Measurements from ENCODE around the gene PAGR1. TPM values are rescaled to one million over a fixed set of nuclear protein-coding genes. Genes with fewer than 3 reads are reported as not detected.
"Not testable (repeated sequence)": the region's sequence is repeated elsewhere in the genome, so short reads cannot be mapped to it uniquely, and the experiment has no call there.

Gene PAGR1
- polyA plus RNA-seq, 1 donor from 2014 or later: 86.8 TPM

DNA sequence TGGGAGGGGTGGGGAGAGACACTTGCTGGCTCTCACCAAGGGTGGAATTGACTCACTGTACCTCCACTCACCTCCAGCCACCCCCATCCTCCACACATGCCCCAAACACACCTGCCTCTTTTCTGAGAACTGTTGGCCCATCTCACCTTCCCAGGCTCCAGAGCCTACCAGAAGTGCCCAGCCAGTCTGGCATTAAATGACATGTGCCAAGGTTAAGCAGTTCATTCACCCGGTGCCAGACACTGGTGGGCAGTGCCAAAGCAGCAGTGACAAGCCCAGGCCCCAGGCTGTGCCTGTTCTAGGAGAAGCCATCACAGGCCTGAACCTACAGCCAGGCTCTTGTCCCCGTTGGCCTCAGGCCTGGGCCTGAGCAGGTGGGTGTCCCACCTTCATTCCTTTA lies 15.5 kb downstream of the PAGR1 start:
- H3K79me2 ChIP-seq (replicated peaks; ENCODE audit: insufficient read depth, low read length): no peaks in the 10 kb centered on the region

GRCh38 chr16:29833219-29833618 lies 17.3 kb downstream of the PAGR1 start:
- not testable (repeated sequence) for H3K4me3 ChIP-seq (ENCODE audit: low read length); H4K20me1 ChIP-seq (ENCODE audit: insufficient read depth); H3K79me2 ChIP-seq (replicated peaks; ENCODE audit: insufficient read depth, low read length); H3K9me2 ChIP-seq (ENCODE audit: insufficient read depth, low read length); H3F3A ChIP-seq (ENCODE audit: insufficient read depth, low read length, poor library complexity, severe bottlenecking); H2AFZ ChIP-seq (ENCODE audit: low read depth, low read length); H3K4me2 ChIP-seq (ENCODE audit: low read length); H3K27me3 ChIP-seq (ENCODE audit: insufficient read depth, low read depth, low read length); H3K9ac ChIP-seq (ENCODE audit: low read length); H3K36me3 ChIP-seq (ENCODE audit: insufficient read depth, low read length); H3K27ac ChIP-seq (ENCODE audit: low read length); H3K9me3 ChIP-seq (ENCODE audit: low read length)

More for the DNA sequence above, 15.5 kb downstream of the PAGR1 start:
- H3K36me3 ChIP-seq (ENCODE audit: insufficient read depth, low read length): no peaks in the 10 kb centered on the region
- no peaks in the 10 kb centered on the region for H3K9me3 ChIP-seq (ENCODE audit: low read length)
- no peaks in the 10 kb centered on the region for H4K20me1 ChIP-seq (ENCODE audit: insufficient read depth)
- H3K27ac ChIP-seq (ENCODE audit: low read length): no peak overlapping the region
- H2AFZ ChIP-seq (ENCODE audit: low read depth, low read length): no peak overlapping the region
- no peak overlapping the region for H3K4me2 ChIP-seq (ENCODE audit: low read length)
- no peaks in the 10 kb centered on the region for H3F3A ChIP-seq (ENCODE audit: insufficient read depth, low read length, poor library complexity, severe bottlenecking)
- no peak overlapping the region for H3K9ac ChIP-seq (ENCODE audit: low read length)
- no peaks in the 10 kb centered on the region for H3K27me3 ChIP-seq (ENCODE audit: insufficient read depth, low read depth, low read length)
- H3K4me3 ChIP-seq (ENCODE audit: low read length): no peak overlapping the region
- H3K9me2 ChIP-seq (ENCODE audit: insufficient read depth, low read length): no peaks in the 10 kb centered on the region
- TF ChIP-seq SMC3 (conservative IDR thresholded peaks at IDR 0.05; ENCODE audit: poor library complexity) (no peak), POLR2AphosphoS5 (IDR thresholded peaks at IDR 0.05) (no peak), MXI1 (conservative IDR thresholded peaks at IDR 0.05; ENCODE audit: poor library complexity, severe bottlenecking) (no peak), TAF1 (IDR thresholded peaks at IDR 0.05; ENCODE audit: low read depth) (no peak), EP300 (conservative IDR thresholded peaks at IDR 0.05; ENCODE audit: poor library complexity, severe bottlenecking) (no peak), RAD21 (conservative IDR thresholded peaks at IDR 0.05) (no peak), EZH2 (IDR thresholded peaks at IDR 0.05; ENCODE audit: borderline replicate concordance, insufficient read depth, low read length, poor library complexity, severe bottlenecking) (no peak)
- TF ChIP-seq, protein P1, sequence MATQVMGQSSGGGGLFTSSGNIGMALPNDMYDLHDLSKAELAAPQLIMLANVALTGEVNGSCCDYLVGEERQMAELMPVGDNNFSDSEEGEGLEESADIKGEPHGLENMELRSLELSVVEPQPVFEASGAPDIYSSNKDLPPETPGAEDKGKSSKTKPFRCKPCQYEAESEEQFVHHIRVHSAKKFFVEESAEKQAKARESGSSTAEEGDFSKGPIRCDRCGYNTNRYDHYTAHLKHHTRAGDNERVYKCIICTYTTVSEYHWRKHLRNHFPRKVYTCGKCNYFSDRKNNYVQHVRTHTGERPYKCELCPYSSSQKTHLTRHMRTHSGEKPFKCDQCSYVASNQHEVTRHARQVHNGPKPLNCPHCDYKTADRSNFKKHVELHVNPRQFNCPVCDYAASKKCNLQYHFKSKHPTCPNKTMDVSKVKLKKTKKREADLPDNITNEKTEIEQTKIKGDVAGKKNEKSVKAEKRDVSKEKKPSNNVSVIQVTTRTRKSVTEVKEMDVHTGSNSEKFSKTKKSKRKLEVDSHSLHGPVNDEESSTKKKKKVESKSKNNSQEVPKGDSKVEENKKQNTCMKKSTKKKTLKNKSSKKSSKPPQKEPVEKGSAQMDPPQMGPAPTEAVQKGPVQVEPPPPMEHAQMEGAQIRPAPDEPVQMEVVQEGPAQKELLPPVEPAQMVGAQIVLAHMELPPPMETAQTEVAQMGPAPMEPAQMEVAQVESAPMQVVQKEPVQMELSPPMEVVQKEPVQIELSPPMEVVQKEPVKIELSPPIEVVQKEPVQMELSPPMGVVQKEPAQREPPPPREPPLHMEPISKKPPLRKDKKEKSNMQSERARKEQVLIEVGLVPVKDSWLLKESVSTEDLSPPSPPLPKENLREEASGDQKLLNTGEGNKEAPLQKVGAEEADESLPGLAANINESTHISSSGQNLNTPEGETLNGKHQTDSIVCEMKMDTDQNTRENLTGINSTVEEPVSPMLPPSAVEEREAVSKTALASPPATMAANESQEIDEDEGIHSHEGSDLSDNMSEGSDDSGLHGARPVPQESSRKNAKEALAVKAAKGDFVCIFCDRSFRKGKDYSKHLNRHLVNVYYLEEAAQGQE (IDR thresholded peaks at IDR 0.05; ENCODE audit: borderline replicate concordance): no peak

GRCh38 chr16:29834079-29834478 lies 18.1 kb downstream of the PAGR1 start:
- Histone ChIP-seq H3K9me2 (ENCODE audit: insufficient read depth, low read length) (no peaks in the 10 kb centered on the region), H3K36me3 (ENCODE audit: insufficient read depth, low read length) (no peaks in the 10 kb centered on the region), H2AFZ (ENCODE audit: low read depth, low read length) (no peak overlapping the region), H3K4me2 (ENCODE audit: low read length) (no peak overlapping the region), H3K4me3 (ENCODE audit: low read length) (no peak overlapping the region), H4K20me1 (ENCODE audit: insufficient read depth) (no peaks in the 10 kb centered on the region), H3F3A (ENCODE audit: insufficient read depth, low read length, poor library complexity, severe bottlenecking) (no peaks in the 10 kb centered on the region), H3K27ac (ENCODE audit: low read length) (no peak overlapping the region), H3K27me3 (ENCODE audit: insufficient read depth, low read depth, low read length) (no peaks in the 10 kb centered on the region), H3K9ac (ENCODE audit: low read length) (no peak overlapping the region), H3K9me3 (ENCODE audit: low read length) (no peaks in the 10 kb centered on the region), H3K79me2 (replicated peaks; ENCODE audit: insufficient read depth, low read length) (no peaks in the 10 kb centered on the region)
- TF ChIP-seq POLR2AphosphoS5 (IDR thresholded peaks at IDR 0.05): no peak
- TF ChIP-seq EZH2 (IDR thresholded peaks at IDR 0.05; ENCODE audit: borderline replicate concordance, insufficient read depth, low read length, poor library complexity, severe bottlenecking): no peak
- TF ChIP-seq, protein P2, sequence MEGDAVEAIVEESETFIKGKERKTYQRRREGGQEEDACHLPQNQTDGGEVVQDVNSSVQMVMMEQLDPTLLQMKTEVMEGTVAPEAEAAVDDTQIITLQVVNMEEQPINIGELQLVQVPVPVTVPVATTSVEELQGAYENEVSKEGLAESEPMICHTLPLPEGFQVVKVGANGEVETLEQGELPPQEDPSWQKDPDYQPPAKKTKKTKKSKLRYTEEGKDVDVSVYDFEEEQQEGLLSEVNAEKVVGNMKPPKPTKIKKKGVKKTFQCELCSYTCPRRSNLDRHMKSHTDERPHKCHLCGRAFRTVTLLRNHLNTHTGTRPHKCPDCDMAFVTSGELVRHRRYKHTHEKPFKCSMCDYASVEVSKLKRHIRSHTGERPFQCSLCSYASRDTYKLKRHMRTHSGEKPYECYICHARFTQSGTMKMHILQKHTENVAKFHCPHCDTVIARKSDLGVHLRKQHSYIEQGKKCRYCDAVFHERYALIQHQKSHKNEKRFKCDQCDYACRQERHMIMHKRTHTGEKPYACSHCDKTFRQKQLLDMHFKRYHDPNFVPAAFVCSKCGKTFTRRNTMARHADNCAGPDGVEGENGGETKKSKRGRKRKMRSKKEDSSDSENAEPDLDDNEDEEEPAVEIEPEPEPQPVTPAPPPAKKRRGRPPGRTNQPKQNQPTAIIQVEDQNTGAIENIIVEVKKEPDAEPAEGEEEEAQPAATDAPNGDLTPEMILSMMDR (IDR thresholded peaks at IDR 0.05; ENCODE audit: poor library complexity, severe bottlenecking): no peak
- TF ChIP-seq TAF1 (IDR thresholded peaks at IDR 0.05; ENCODE audit: low read depth): no peak
- TF ChIP-seq, protein P1 (IDR thresholded peaks at IDR 0.05; ENCODE audit: borderline replicate concordance): no peak
- no peak for TF ChIP-seq EP300 (conservative IDR thresholded peaks at IDR 0.05; ENCODE audit: poor library complexity, severe bottlenecking)
- no peak for TF ChIP-seq SMC3 (conservative IDR thresholded peaks at IDR 0.05; ENCODE audit: poor library complexity)
- no peak for TF ChIP-seq RAD21 (conservative IDR thresholded peaks at IDR 0.05)
- TF ChIP-seq MXI1 (conservative IDR thresholded peaks at IDR 0.05; ENCODE audit: poor library complexity, severe bottlenecking): no peak
